ENCODE results near the gene MEP1B.

Gene MEP1B

GRCh38 chr18:32264401-32264800 lies 74.6 kb downstream of the MEP1B start:
- H3K36me3 ChIP-seq (ENCODE audit: control insufficient read depth in 2 of 2, insufficient read depth in 2 of 2, low read length in 2 of 2), result peaks cover 10 to 13% of the 10 kb centered on the region in 2 donors
- no peaks in the 10 kb centered on the region for H3K9me3 ChIP-seq (ENCODE audit: control insufficient read depth in 2 of 2, low read length in 2 of 2)
- no peaks in the 10 kb centered on the region for H3K27me3 ChIP-seq (ENCODE audit: control insufficient read depth in 1 of 2, insufficient read depth in 2 of 2, low read length in 2 of 2)
- H3K4me3 ChIP-seq (ENCODE audit: low read length in 2 of 2), result no peak overlapping the region
- H3K27ac ChIP-seq (ENCODE audit: low read length), result no peak overlapping the region
- H3K4me1 ChIP-seq (ENCODE audit: control insufficient read depth, insufficient read depth, low read length), result no peaks in the 10 kb centered on the region
- H3K9ac ChIP-seq (ENCODE audit: low read length in 2 of 2), result no peak overlapping the region

GRCh38 chr18:32267463-32267862 lies 77.6 kb downstream of the MEP1B start:
- H3K9ac ChIP-seq (ENCODE audit: low read length in 2 of 2), result no peak overlapping the region
- H3K4me3 ChIP-seq (ENCODE audit: low read length in 2 of 2), result no peak overlapping the region
- no peak overlapping the region for H3K27ac ChIP-seq (ENCODE audit: low read length)
- H3K36me3 ChIP-seq (ENCODE audit: control insufficient read depth in 2 of 2, insufficient read depth in 2 of 2, low read length in 2 of 2), result peaks cover 14 to 17% of the 10 kb centered on the region in 2 donors
- peaks cover 2% of the 10 kb centered on the region for H3K4me1 ChIP-seq (ENCODE audit: control insufficient read depth, insufficient read depth, low read length)
- H3K27me3 ChIP-seq (ENCODE audit: control insufficient read depth in 1 of 2, insufficient read depth in 2 of 2, low read length in 2 of 2), result no peaks in the 10 kb centered on the region
- H3K9me3 ChIP-seq (ENCODE audit: control insufficient read depth in 2 of 2, low read length in 2 of 2), result no peaks in the 10 kb centered on the region

Measured in stomach smooth muscle (tissue), 2 donors.